Neural cell (in vitro differentiated cells): Measurements from ENCODE around the gene IFT22. TPM values are rescaled to one million over a fixed set of nuclear protein-coding genes. Genes with fewer than 3 reads are reported as not detected.

Source experiments
- H2AFZ ChIP-seq: fragments of 200-600, 300-800 bp; sonication (generic), shearing (Covaris generic); 2 replicates; pipeline ENCODE4 v1.6.0; 2014; ENCODE audit warnings: low read depth, mild to moderate bottlenecking, antibody characterized with exemption, low read length, moderate library complexity
- H3F3A ChIP-seq: fragments of 200-600 bp; shearing (Covaris generic); 2 replicates; pipeline ENCODE4 v1.6.1; 2016; ENCODE audit warnings: mild to moderate bottlenecking, moderate library complexity, mixed read lengths, antibody characterized with exemption, low read length; ENCODE audit not compliant: insufficient read depth, poor library complexity, severe bottlenecking
- H3K27ac ChIP-seq: fragments of 200-600, 300-800 bp; sonication (generic), shearing (Covaris generic); 2 replicates; pipeline ENCODE4 v1.5.1; 2014; ENCODE audit warnings: mild to moderate bottlenecking, low read length, moderate library complexity
- H3K27me3 ChIP-seq: fragments of 300-800, 200-600 bp; sonication (generic), shearing (Covaris generic); 2 replicates; pipeline ENCODE4 v1.6.0; 2014; ENCODE audit warnings: mild to moderate bottlenecking, low read depth, low read length, moderate library complexity; ENCODE audit not compliant: insufficient read depth
- H3K36me3 ChIP-seq: fragments of 300-800, 200-600 bp; sonication (generic), shearing (Covaris generic); 2 replicates; pipeline ENCODE4 v1.5.1; 2014; ENCODE audit warnings: mild to moderate bottlenecking, antibody characterized with exemption, low read length, moderate library complexity; ENCODE audit not compliant: insufficient read depth
- H3K4me2 ChIP-seq: fragments of 300-800, 200-600 bp; sonication (generic), shearing (Covaris generic); 2 replicates; pipeline ENCODE4 v1.6.0; 2014; ENCODE audit warnings: mild to moderate bottlenecking, low read length
- H3K4me3 ChIP-seq: fragments of 300-800, 200-600 bp; sonication (generic), shearing (Covaris generic); 2 replicates; pipeline ENCODE4 v1.5.1; 2014; ENCODE audit warnings: mild to moderate bottlenecking, low read length, moderate library complexity
- H3K79me2 ChIP-seq: fragments of 200-600 bp; shearing (Covaris generic); replicated peaks from 2 replicates; pipeline ENCODE4 v1.6.0; 2014; ENCODE audit warnings: mild to moderate bottlenecking, low read length, moderate library complexity; ENCODE audit not compliant: insufficient read depth
- H3K9ac ChIP-seq: fragments of 300-800, 200-600 bp; sonication (generic), shearing (Covaris generic); 2 replicates; pipeline ENCODE4 v1.6.1; 2016; ENCODE audit warnings: mild to moderate bottlenecking, low read length, mixed read lengths
- H3K9me2 ChIP-seq: fragments of 200-600 bp; shearing (Covaris generic); 2 replicates; pipeline ENCODE4 v1.6.1; 2016; ENCODE audit warnings: mild to moderate bottlenecking, low read length, mixed read lengths; ENCODE audit not compliant: insufficient read depth
- H3K9me3 ChIP-seq: fragments of 200-600, 300-800 bp; sonication (generic), shearing (Covaris generic); 2 replicates; pipeline ENCODE4 v1.6.1; 2016; ENCODE audit warnings: mild to moderate bottlenecking, mixed run types, low read length, moderate library complexity, mixed read lengths
- H4K20me1 ChIP-seq: fragments of 200-600 bp; shearing (Covaris generic); 2 replicates; pipeline ENCODE4 v1.6.1; 2016; ENCODE audit warnings: mild to moderate bottlenecking, mixed run types; ENCODE audit not compliant: insufficient read depth
- CTCF ChIP-seq: fragments of 450-650 bp; IDR thresholded peaks from 2 replicates; pipeline ENCODE4 v1.5.1; 2014; ENCODE audit warnings: antibody characterized with exemption, mild to moderate bottlenecking, moderate library complexity; ENCODE audit not compliant: poor library complexity, severe bottlenecking
- EP300 ChIP-seq: fragments of 450-650 bp; conservative IDR thresholded peaks from 2 replicates; pipeline ENCODE4 v1.6.1; 2014; ENCODE audit warnings: antibody characterized with exemption, mild to moderate bottlenecking, moderate library complexity; ENCODE audit not compliant: poor library complexity, severe bottlenecking
- EZH2 ChIP-seq: fragments of 200-600, 300-800 bp; shearing (Covaris generic), sonication (generic); IDR thresholded peaks from 2 replicates; pipeline ENCODE4 v1.6.1; 2014; ENCODE audit warnings: antibody characterized with exemption, low read length, borderline replicate concordance, mild to moderate bottlenecking; ENCODE audit not compliant: insufficient read depth, poor library complexity, severe bottlenecking
- MXI1 ChIP-seq: fragments of 450-650 bp; conservative IDR thresholded peaks from 2 replicates; pipeline ENCODE4 v1.6.1; 2014; ENCODE audit warnings: antibody characterized with exemption, mild to moderate bottlenecking; ENCODE audit not compliant: poor library complexity, severe bottlenecking
- POLR2AphosphoS5 ChIP-seq: IDR thresholded peaks from 2 replicates; pipeline ENCODE4 v1.6.1; 2012
- RAD21 ChIP-seq: fragments of 450-650 bp; conservative IDR thresholded peaks from 2 replicates; pipeline ENCODE4 v1.6.1; 2014; ENCODE audit warnings: antibody characterized with exemption, mild to moderate bottlenecking, moderate library complexity
- REST ChIP-seq: IDR thresholded peaks from 2 replicates; pipeline ENCODE4 v1.6.1; 2012; ENCODE audit warnings: borderline replicate concordance
- SMC3 ChIP-seq: fragments of 450-650 bp; conservative IDR thresholded peaks from 2 replicates; pipeline ENCODE4 v1.6.1; 2014; ENCODE audit warnings: antibody characterized with exemption, mild to moderate bottlenecking, moderate library complexity; ENCODE audit not compliant: poor library complexity
- TAF1 ChIP-seq: IDR thresholded peaks from 2 replicates; pipeline ENCODE4 v1.6.1; 2012; ENCODE audit warnings: low read depth
- polyA plus RNA-seq: library from polyadenylated mRNA; depleted of rRNA; stranded (reverse); fragments of >200 nt; gene quantifications from 2 replicates; pipeline ENCODE4 v1.2.3, GENCODE V29; 2014

The IFT22 gene
- polyA plus RNA-seq, 1 donor from 2014 or later: 50.9 TPM

- no peaks in the 10 kb centered on the region for H3K9me2 ChIP-seq
- peaks cover 17% of the 10 kb centered on the region for H3K79me2 ChIP-seq
- H4K20me1 ChIP-seq: no peaks in the 10 kb centered on the region
- no peaks in the 10 kb centered on the region for H3K36me3 ChIP-seq
- no peaks in the 10 kb centered on the region for H3K27me3 ChIP-seq
- no peak for TF ChIP-seq SMC3
- no peak for TF ChIP-seq MXI1
- no peak for TF ChIP-seq POLR2AphosphoS5
- no peak for TF ChIP-seq EP300
- no peak for TF ChIP-seq RAD21
- no peak for TF ChIP-seq REST
- no peak for TF ChIP-seq CTCF
- no peak for TF ChIP-seq EZH2
- TF ChIP-seq TAF1: no peak
- no peak overlapping the region for H3K9ac ChIP-seq
- H3K4me3 ChIP-seq: no peak overlapping the region
- H3K9me3 ChIP-seq: no peaks in the 10 kb centered on the region
- no peak overlapping the region for H2AFZ ChIP-seq
- no peak overlapping the region for H3K27ac ChIP-seq
- no peak overlapping the region for H3K4me2 ChIP-seq
- no peaks in the 10 kb centered on the region for H3F3A ChIP-seq
Observed at GRCh38 chr7:101319401-101319800, 2.2 kb downstream of the IFT22 start.

GRCh38 chr7:101315336-101315735 lies 6.3 kb downstream of the IFT22 start:
- Histone ChIP-seq H3F3A (no peaks in the 10 kb centered on the region), H3K36me3 (no peaks in the 10 kb centered on the region), H2AFZ (no peak overlapping the region)

More at GRCh38 chr7:101315336-101315735, 6.3 kb downstream of the IFT22 start:
- TF ChIP-seq POLR2AphosphoS5: no peak
- no peak for TF ChIP-seq EZH2
- TF ChIP-seq REST: no peak
- peak; percentile 57 for TF ChIP-seq CTCF
- TF ChIP-seq RAD21: no peak
- no peaks in the 10 kb centered on the region for H3K9me2 ChIP-seq
- H3K27me3 ChIP-seq: no peaks in the 10 kb centered on the region
- peaks cover 3% of the 10 kb centered on the region for H3K9me3 ChIP-seq
- H3K9ac ChIP-seq: no peak overlapping the region
- H4K20me1 ChIP-seq: no peaks in the 10 kb centered on the region
- no peak overlapping the region for H3K4me3 ChIP-seq
- H3K79me2 ChIP-seq: peaks cover 5% of the 10 kb centered on the region
- H3K4me2 ChIP-seq: no peak overlapping the region
- H3K27ac ChIP-seq: no peak overlapping the region
